HG03432 (cell line): ENCODE data around the gene ERCC3.

Experiments used
- ATAC-seq: cut with Tn5 transposase; IDR thresholded peaks from one replicate; pipeline ENCODE4 v1.9.1; 2021; ENCODE audit warnings: mild to moderate bottlenecking, moderate library complexity; ENCODE audit not compliant: unreplicated experiment

ERCC3 gene

GRCh38 chr2:127293748-127294562, at the start of gene ERCC3:
TSS of gene ERCC3 (minus strand) at chr2:127294144. CDS start at chr2:127294081, 63 bp downstream.
- peak; percentile 99 for ATAC-seq

DNA sequence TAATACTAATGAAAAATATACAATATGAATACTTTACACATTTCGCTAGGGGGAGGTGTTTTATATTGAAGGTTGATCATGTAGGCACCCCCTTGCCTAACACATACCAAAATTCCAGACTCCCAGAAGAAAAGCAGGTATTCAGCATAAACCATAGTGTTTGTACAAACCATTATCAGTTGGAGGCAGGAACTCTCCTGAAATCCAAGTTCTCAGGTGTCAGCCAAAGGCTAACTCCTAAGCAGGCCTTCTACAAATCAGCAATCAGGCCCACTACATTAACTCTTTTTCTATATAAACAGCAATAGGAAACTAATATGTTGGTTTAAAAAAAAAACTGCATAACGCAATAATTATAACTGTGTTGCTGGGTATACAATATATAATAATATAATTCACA, 49.3 kb upstream of the ERCC3 start:
- ATAC-seq = no peak

- ATAC-seq = peak; percentile 71
Observed at GRCh38 chr2:127342101-127342500, 48.2 kb upstream of the ERCC3 start.

DNA sequence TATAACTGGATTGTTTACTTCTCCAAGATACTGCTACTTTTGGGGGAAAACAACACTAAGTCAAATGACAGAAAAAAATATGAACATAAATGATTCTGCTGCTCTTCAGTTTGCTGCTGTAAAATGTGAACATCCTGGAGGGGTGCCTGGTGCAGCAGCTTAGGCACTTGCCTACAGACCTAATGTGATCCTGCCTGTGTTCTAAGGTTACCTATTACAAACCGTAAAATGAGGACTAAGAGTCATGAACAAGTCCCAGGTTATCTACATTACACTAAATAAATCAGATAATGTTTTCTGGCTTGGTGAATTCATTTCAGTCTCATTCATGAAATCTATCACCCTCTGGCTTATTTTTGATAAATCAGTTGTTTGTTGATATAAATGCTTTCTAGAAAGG, 38.4 kb upstream of the ERCC3 start:
- ATAC-seq = no peak

- ATAC-seq = peak; percentile 67
Observed at GRCh38 chr2:127330753-127331152, 36.8 kb upstream of the ERCC3 start.

- ATAC-seq = no peak
Observed at GRCh38 chr2:127326289-127326945, 32.5 kb upstream of the ERCC3 start.

DNA sequence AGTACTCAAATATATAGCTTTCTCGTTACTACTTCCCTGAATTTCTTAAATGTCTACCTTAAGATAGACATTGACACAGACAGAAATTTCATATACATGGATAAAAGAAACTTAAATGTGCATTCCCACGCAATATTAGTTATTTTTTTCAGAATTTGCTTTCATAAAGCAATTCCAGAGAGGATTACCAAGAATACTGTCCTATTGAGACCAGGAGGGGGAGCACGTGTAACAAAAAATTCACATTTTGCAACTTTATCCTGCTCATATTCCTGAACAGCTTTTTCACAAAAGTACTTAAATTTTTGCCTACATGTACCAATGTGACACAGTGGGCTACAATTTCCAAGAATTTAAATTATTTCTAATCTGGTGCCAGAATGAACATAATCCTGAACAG, 30.7 kb upstream of the ERCC3 start:
- ATAC-seq = no peak

- ATAC-seq = no peak
Observed at GRCh38 chr2:127321303-127321702, 27.4 kb upstream of the ERCC3 start.

DNA sequence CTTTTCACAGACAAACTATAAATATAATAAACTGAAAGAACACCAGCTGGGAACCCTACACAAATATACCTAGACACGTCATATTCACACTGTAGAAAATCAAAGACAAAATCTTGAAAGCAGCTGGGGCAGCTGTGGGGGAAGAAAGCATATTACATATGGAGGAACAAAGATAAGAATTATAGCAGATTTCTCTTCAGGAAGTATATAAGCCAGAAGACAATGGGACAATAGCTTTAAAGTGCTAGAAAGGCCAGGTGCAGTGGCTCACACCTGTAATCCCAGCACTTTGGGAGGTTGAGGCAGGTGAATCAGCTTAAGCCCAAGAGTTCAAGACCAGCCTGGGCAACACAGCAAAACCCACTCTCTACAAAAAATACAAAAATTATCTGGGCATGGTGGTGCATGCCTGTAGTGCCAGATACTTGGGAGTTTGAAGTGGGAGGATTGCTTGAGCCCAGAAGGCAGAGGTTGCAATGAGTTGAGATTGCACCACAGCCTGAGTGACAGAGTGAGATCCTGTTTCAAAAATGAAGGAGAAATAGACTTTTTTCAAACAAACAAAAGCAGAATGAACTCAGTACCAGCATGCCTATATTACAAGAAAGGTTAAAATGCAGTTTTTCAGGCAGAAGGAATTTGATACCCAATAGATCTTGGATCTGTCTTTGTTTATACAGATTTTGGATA, 26.8 kb upstream of the ERCC3 start:
- ATAC-seq = no peak

GRCh38 chr2:127320067-127320466, 26.1 kb upstream of the ERCC3 start:
- ATAC-seq = no peak

GRCh38 chr2:127314193-127314988, 20.4 kb upstream of the ERCC3 start:
- no peak for ATAC-seq

- ATAC-seq = peak; percentile 98
Observed at GRCh38 chr2:127313406-127313805, 19.5 kb upstream of the ERCC3 start.

- no peak for ATAC-seq
Observed at GRCh38 chr2:127310980-127311379, 17.0 kb upstream of the ERCC3 start.

- ATAC-seq = no peak
Observed at GRCh38 chr2:127309468-127309867, 15.5 kb upstream of the ERCC3 start.

- no peak for ATAC-seq
Observed at GRCh38 chr2:127308586-127309138, 14.7 kb upstream of the ERCC3 start.

- ATAC-seq = no peak
Observed at GRCh38 chr2:127305990-127306585, 12.1 kb upstream of the ERCC3 start.

DNA sequence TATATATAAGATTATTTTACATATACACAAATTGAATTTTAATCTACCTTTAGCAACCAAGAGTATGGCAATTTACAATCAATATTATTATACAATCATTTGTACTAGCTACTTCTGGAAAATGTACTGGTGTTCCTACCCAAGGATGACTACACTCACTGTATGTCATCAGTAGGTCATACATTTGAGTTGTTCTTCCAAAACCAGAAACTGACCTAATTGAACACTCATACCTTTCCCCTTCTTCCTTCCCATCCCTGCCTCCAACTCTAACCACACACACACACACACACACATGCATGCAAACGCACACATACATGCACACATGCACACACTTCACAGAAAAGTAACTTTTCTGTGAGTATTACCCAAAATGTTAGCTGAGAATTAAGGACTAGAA, 8.2 kb upstream of the ERCC3 start:
- no peak for ATAC-seq

DNA sequence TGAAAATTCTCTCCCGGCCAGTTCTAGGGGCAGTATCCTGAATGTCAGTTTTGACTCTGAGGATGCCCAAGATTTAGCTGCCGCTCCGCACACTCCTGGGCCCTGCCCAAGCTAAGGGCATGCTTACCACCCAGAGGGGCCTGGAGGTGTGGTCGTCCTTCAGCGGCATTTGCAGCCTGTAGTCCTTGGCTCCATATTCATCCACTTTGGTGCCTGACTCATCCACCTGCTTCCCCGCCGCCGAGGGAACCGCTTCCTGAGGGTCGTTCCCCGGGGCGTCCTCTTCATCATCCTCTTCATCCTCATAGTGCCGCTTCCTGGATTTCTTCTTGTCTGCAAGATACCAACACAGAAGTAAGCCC, 577 bp downstream of the ERCC3 start:
- ATAC-seq = no peak

- no peak for ATAC-seq
Observed at GRCh38 chr2:127288274-127288673, 5.7 kb downstream of the ERCC3 start.

GRCh38 chr2:127283275-127283674, 10.7 kb downstream of the ERCC3 start:
- no peak for ATAC-seq
